Lower leg skin (tissue), 3 donors: ENCODE data around the gene NT5C1B.

Experiments used
- POLR2A ChIP-seq, 2 donors: fragments of 450-650 bp; IDR thresholded peaks; one replicate each; pipeline ENCODE4 v1.6.1; 2016 to 2017; ENCODE audit warnings: antibody characterized with exemption in 2 of 2, mild to moderate bottlenecking in 1 of 2, moderate library complexity in 1 of 2
- TF ChIP-seq, protein P1 (sequence below), 3 donors: fragments of 450-650 bp; IDR thresholded peaks; one replicate each; pipeline ENCODE4 v1.5.1; 2016; ENCODE audit warnings: antibody characterized with exemption in 3 of 3, mild to moderate bottlenecking in 3 of 3, moderate library complexity in 2 of 3

DNA sequence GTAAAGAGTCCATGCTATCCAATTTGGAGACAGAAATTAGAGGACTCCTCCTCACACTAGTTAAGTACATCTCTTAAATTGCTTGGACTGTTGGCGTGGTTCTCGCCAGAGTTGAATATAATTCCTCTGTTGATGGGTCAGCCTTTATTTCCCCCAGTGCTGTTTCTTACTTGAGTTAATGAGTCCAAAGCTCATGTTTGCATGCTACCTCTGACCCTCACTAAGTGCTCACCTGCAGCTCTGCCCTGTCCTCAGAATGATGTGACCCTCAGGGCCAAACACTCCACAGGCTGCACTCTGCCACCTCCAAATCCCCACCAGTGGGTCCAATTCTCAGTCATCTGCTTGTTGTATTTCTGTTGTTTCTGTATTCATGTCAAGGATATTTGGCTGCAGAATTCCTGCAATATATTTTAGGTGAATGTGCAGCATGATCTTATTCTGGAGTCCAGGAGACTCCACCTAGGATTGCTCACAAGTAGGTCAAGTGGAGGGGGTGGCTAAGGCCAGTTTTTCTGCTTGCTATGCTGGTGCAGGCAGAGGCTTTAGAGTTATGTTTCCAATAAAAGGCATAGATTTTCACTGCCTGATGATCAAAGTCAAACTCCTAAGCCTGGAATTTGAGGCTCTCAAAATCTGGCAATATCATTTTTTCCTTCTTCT, 66.8 kb downstream of the NT5C1B start:
- no peak for TF ChIP-seq POLR2A (IDR thresholded peaks at IDR 0.05)
- TF ChIP-seq, protein P1, sequence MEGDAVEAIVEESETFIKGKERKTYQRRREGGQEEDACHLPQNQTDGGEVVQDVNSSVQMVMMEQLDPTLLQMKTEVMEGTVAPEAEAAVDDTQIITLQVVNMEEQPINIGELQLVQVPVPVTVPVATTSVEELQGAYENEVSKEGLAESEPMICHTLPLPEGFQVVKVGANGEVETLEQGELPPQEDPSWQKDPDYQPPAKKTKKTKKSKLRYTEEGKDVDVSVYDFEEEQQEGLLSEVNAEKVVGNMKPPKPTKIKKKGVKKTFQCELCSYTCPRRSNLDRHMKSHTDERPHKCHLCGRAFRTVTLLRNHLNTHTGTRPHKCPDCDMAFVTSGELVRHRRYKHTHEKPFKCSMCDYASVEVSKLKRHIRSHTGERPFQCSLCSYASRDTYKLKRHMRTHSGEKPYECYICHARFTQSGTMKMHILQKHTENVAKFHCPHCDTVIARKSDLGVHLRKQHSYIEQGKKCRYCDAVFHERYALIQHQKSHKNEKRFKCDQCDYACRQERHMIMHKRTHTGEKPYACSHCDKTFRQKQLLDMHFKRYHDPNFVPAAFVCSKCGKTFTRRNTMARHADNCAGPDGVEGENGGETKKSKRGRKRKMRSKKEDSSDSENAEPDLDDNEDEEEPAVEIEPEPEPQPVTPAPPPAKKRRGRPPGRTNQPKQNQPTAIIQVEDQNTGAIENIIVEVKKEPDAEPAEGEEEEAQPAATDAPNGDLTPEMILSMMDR (IDR thresholded peaks at IDR 0.05) = no peak
